Activated naive CD4-positive, alpha-beta T cell treated with anti-CD3 and anti-CD28 coated beads, Interleukin-2, amount 10 ng/mL, durations not matched to agents 7 days and 5 days (primary cell): ENCODE results near the gene ADGRA1.
"Not testable (repeated sequence)": the region's sequence is repeated elsewhere in the genome, so short reads cannot be mapped to it uniquely, and the experiment has no call there.

Experiments
- CTCF ChIA-PET: fragments of 350-600 bp; sonication (Branson Sonifier 250); formaldehyde crosslinking; loops from one replicate; lab custom pipeline; 2021; ENCODE audit warnings: antibody characterized with exemption; lab: Charles Lee
- DNase-seq: peaks from one replicate; pipeline ENCODE4 v3.0.0-alpha.2; 2020
- H3K27ac Mint-ChIP-seq: one replicate; pipeline ENCODE4 v1.8.0; 2021; ENCODE audit warnings: mild to moderate bottlenecking, moderate library complexity, mixed read lengths
- H3K27me3 Mint-ChIP-seq: one replicate; pipeline ENCODE4 v1.8.0; 2021; ENCODE audit warnings: mild to moderate bottlenecking, mixed read lengths
- H3K36me3 Mint-ChIP-seq: one replicate; pipeline ENCODE4 v1.8.0; 2021; ENCODE audit warnings: mixed read lengths
- H3K4me1 Mint-ChIP-seq: one replicate; pipeline ENCODE4 v1.8.0; 2021; ENCODE audit warnings: mixed read lengths
- H3K4me3 Mint-ChIP-seq: one replicate; pipeline ENCODE4 v1.8.0; 2021; ENCODE audit warnings: mild to moderate bottlenecking, moderate library complexity, mixed read lengths
- H3K9me3 Mint-ChIP-seq: one replicate; pipeline ENCODE4 v1.8.0; 2021; ENCODE audit warnings: mixed read lengths

Gene ADGRA1

DNA sequence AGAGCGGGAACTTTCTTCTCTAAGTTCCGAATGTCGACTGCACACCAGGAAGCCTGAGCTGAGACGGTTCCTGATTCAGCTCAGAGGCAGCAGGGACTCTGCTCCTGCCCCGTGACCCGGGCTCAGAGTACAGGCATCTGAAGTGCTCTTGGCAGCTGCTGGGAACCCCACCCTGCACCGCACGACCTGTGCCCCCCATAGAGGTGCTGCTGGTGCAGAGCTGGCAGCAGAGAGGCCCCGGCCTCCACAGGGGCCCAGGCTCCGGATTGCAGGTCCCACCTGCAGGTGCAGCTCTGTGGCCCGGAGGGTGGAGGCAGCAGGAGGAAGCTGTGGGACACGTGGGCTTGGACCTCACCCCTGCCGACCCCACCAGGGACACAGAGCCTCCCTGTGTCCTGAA is 39.5 kb upstream of the ADGRA1 start:
- Mint-ChIP-seq H3K27me3 (peaks cover 10% of the 10 kb centered on the region), H3K4me3 (no peak overlapping the region), H3K4me1 (no peaks in the 10 kb centered on the region), H3K36me3 (no peaks in the 10 kb centered on the region), H3K27ac (no peak overlapping the region), H3K9me3 (no peaks in the 10 kb centered on the region)
- CTCF ChIA-PET, result no interaction called here
- DNase-seq, result no peak

DNA sequence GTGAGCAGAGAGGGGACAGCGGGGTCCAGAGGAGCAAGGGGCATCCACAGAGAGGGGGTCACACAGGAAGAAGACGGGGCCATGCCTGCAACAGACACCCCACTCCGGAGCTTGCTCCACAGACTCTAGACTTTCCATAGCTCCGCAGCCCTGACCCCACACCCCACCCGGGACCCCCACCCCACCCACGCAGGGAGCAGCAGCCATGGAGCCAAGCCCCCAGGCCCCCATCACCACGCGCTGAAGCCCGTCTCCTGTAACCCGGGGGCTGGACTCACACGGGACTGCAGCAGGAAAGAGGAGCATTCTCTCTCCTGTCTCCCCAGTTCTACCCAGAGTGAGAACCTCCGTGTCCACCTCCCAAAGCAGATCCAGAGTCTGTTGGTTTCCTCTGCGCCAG is 38.8 kb upstream of the ADGRA1 start:
- Mint-ChIP-seq H3K9me3 (no peaks in the 10 kb centered on the region), H3K4me3 (no peak overlapping the region)

DNA sequence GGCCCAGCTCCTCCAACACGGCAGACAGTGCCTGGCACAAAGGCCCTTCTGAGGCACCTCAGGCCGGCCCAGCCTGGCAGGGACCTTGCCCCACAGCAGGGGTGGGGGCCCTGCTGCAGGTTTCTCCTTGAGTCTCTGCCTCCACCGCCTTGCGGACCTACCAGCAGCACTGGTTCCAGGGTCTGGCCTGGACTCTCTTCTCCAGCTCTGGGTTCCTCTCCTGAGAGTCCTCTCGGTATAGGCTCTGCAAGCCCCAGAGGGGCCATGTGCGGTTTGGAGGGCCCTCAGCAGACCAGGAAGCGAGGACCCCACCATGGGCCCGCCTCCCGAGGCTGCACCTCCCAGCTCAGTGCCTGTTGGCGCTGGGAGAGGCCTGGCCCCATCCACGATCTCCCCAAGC is 38.1 kb upstream of the ADGRA1 start:
- H3K4me1 Mint-ChIP-seq, result no peaks in the 10 kb centered on the region

More for the DNA sequence above, 38.8 kb upstream of the ADGRA1 start:
- CTCF ChIA-PET, result no interaction called here
- no peaks in the 10 kb centered on the region for H3K36me3 Mint-ChIP-seq
- no peak for DNase-seq
- no peaks in the 10 kb centered on the region for H3K4me1 Mint-ChIP-seq
- peaks cover 10% of the 10 kb centered on the region for H3K27me3 Mint-ChIP-seq
- no peak overlapping the region for H3K27ac Mint-ChIP-seq

DNA sequence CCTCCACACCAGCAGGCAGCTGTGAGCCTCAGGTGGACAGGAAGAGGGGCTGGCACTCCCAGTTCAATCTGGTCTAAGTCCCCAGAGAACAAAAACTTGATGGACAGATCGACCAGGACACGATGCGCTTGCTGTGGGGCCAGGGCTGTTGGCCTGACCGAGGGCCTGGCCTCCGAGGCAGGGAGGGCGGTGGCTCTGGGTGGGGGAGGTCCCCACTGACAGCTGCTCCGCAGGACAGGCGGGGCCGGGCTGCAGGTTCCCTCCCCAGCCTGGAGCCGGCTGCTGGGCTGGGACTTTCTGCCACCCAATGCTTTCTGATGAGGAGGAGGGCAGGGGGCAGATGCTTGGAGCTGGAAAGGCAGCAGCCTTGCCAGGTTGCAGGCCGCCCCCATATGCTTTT is 37.4 kb upstream of the ADGRA1 start:
- Mint-ChIP-seq H3K9me3 (no peaks in the 10 kb centered on the region), H3K4me1 (no peaks in the 10 kb centered on the region), H3K27me3 (peaks cover 10% of the 10 kb centered on the region), H3K4me3 (no peak overlapping the region), H3K27ac (no peak overlapping the region), H3K36me3 (no peaks in the 10 kb centered on the region)
- no peak for DNase-seq
- CTCF ChIA-PET, result no interaction called here

More for the DNA sequence above, 38.1 kb upstream of the ADGRA1 start:
- Mint-ChIP-seq H3K27ac (no peak overlapping the region), H3K4me3 (no peak overlapping the region), H3K27me3 (peaks cover 10% of the 10 kb centered on the region), H3K9me3 (no peaks in the 10 kb centered on the region), H3K36me3 (no peaks in the 10 kb centered on the region)
- CTCF ChIA-PET, result no interaction called here
- DNase-seq, result no peak

DNA sequence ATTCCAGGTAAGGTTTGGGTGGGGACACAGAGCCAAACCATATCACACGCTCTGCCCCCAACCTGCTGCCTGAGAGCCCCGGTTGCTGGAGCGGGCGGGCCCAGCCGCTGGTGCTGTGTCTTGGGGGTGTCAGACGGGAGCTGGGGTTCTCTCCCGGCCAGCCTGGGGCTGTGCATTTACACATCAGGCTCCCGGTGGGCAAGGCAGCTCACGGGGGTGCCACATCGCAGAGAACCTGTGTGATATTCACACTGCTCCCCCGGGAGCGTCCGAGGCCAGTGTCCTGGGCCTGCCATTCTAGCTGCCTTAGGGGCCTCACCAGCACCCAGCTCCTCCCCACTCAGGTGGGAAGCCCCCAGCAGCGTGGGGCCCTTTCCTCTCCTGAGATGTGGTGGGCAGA is 35.6 kb upstream of the ADGRA1 start:
- Mint-ChIP-seq H3K4me1 (no peaks in the 10 kb centered on the region), H3K27me3 (peaks cover 10% of the 10 kb centered on the region), H3K36me3 (no peaks in the 10 kb centered on the region), H3K9me3 (no peaks in the 10 kb centered on the region), H3K4me3 (no peak overlapping the region), H3K27ac (no peak overlapping the region)
- CTCF ChIA-PET, result no interaction called here
- DNase-seq, result no peak

DNA sequence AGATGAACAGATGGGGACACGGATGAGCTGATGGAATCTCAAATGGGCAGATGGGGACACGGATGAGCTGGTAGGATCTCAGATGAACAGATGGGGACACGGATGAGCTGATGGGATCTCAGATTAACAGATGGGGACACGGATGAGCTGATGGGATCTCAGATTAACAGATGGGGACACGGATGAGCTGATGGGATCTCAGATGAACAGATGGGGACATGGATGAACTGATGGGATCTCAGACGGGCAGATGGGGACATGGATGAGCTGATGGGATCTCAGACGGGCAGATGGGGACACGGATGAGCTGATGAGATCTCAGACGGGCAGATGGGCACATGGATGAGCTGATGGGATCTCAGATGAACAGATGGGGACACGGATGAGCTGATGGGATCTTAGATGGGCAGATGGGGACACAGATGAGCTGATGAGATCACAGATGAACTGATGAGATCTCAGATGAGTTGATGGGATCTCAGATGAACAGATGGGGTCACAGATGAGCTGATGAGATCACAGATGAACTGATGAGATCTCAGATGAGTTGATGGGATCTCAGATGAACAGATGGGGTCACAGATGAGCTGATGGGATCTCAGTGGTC is 34.1 kb upstream of the ADGRA1 start:
- not testable (repeated sequence) for H3K27ac Mint-ChIP-seq, H3K4me3 Mint-ChIP-seq, H3K36me3 Mint-ChIP-seq, H3K4me1 Mint-ChIP-seq, H3K9me3 Mint-ChIP-seq, H3K27me3 Mint-ChIP-seq, DNase-seq
- CTCF ChIA-PET, result interaction anchor here (0.6 to 0.7 kb wide), 2 partner anchors 59 to 92 kb away, joined by 3 to 5 read pairs; no protein-coding TSS in a partner anchor

DNA sequence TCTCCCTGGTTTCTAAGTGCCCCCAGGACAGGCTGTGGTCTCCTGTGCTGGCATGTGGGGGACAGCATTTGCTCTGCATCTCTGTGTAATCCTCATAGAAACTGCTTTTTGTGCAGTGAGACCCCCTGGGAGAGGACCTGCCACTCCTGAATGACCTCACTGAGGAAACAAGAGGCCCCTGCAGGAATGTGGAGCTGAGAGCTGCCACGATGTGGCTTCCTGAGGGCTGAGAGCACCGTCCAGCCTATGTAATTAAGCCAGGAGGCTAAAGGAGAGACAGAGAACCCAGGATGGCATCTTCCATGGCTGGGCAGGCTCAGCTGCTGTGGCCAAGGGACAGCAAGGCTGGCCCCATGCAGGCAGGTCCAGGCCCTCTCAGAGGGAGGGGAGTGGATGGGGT is 32.3 kb upstream of the ADGRA1 start:
- Mint-ChIP-seq H3K27ac (no peak overlapping the region), H3K4me3 (no peak overlapping the region), H3K9me3 (no peaks in the 10 kb centered on the region), H3K27me3 (no peaks in the 10 kb centered on the region), H3K36me3 (no peaks in the 10 kb centered on the region), H3K4me1 (peaks cover 10% of the 10 kb centered on the region)
- no peak for DNase-seq
- CTCF ChIA-PET, result no interaction called here

DNA sequence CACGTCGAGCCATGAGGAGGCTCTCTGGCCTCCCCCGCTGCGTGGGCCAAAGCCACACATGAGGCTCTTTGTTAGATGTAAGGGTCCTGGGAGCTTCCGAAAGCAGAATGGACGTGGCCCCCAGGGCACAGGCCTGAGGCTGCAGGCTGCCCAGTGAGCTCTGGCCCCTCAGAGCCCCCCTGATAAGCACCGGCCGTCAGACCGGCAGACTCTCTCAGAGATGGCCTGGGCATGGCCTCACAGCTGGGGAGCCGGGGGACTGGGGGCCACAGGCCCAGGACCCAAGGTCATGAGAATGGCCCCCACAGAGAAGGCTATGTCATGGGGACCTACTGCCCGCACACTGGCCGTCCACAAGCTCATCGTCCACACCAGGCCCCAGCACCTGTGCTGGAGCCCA is 31.7 kb upstream of the ADGRA1 start:
- peaks cover 10% of the 10 kb centered on the region for H3K4me1 Mint-ChIP-seq
- CTCF ChIA-PET, result no interaction called here
- DNase-seq, result no peak
- H3K4me3 Mint-ChIP-seq, result no peak overlapping the region
- no peaks in the 10 kb centered on the region for H3K9me3 Mint-ChIP-seq
- no peaks in the 10 kb centered on the region for H3K36me3 Mint-ChIP-seq
- no peak overlapping the region for H3K27ac Mint-ChIP-seq
- H3K27me3 Mint-ChIP-seq, result no peaks in the 10 kb centered on the region

DNA sequence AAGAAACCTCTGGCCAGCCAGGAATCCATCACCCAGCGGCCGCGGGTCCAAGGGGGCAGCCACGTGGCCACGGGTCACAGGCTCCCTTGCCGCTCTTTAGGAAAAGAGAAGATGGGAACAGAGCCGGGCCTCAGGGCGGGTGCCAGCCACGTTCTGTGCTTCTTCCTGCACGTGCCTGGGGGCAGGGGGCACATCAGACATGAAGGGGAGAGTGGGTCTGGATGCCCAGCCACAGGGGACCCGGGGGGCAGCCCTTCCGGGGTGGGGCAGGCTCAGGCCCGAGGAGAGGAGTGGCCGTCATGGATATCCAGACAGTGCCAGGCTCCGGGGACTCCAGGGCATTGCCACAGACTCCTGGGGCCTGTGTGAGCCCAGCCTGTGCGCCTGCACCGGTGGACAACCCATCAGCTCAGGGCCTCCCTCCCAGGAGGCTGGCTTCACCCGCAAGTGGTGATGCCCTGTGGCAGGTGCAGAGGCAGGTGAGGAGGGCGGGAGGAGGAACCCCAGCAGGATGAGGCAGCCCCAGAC is 31.0 kb upstream of the ADGRA1 start:
- DNase-seq, result no peak
- Mint-ChIP-seq H3K4me3 (no peak overlapping the region), H3K27me3 (no peaks in the 10 kb centered on the region), H3K27ac (no peak overlapping the region), H3K4me1 (peaks cover 10% of the 10 kb centered on the region), H3K9me3 (no peaks in the 10 kb centered on the region), H3K36me3 (no peaks in the 10 kb centered on the region)
- CTCF ChIA-PET, result no interaction called here

DNA sequence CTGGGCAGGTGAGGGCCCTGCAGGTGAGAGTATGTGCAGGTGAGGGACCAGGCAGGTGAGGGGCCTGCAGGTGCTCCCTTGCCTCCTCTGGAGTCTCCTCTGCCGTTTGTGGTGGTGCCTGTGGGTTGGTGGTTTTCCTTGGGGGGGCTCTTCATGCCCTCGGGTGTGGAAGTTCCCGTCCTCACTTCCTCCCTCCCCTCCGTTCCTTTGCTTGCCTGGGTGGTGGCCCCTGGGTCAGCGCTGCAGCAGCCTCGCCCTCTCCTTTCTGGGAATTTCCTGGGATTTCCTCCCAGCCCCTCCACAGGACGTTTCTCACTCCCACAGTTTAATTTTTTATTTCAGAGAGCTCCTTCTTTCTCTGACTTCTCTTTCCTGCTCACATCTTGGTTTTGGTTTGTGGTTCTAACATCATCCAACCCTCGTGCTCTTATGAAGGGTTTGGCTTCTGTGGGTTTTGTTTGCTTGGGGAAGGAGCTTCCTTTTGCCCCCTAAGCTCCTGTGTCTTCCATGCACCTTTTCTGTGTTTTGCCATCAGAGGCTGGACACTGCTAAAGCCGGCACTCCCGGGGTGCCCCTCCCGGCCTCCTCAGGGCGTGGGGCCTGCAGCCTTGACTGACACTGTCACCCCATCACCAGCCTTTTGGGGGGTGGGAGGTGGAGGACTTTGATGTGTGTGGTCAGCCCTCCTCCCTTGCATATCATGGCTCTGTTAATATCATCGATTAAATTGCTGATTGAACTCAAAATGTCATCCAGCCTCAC is 29.2 kb upstream of the ADGRA1 start:
- Mint-ChIP-seq H3K9me3 (no peaks in the 10 kb centered on the region), H3K27me3 (no peaks in the 10 kb centered on the region), H3K4me3 (no peak overlapping the region), H3K27ac (no peak overlapping the region), H3K4me1 (peaks cover 10% of the 10 kb centered on the region), H3K36me3 (no peaks in the 10 kb centered on the region)
- CTCF ChIA-PET, result no interaction called here
- DNase-seq, result no peak

DNA sequence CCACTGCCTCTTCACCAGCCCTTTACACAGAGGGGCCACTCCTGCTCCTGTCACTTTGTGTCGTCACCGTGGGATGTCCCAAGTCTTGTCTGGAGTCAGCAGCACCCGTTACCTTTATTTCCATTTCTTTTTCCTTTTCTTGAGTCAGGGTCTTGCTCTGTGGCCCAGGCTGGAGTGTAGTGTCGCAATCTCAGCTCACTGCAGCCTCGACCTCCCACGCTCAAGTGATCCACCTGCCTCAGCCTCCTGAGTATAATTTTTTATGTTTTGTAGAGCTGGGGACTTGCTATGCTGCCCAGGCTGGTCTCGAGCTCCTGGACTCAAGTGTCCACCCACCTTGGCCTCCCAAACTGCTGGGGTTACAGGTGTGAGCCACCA is 28.6 kb upstream of the ADGRA1 start:
- CTCF ChIA-PET, result no interaction called here
- Mint-ChIP-seq H3K4me1 (peaks cover 10% of the 10 kb centered on the region), H3K27me3 (no peaks in the 10 kb centered on the region), H3K4me3 (no peak overlapping the region), H3K27ac (no peak overlapping the region), H3K36me3 (no peaks in the 10 kb centered on the region), H3K9me3 (no peaks in the 10 kb centered on the region)
- no peak for DNase-seq

DNA sequence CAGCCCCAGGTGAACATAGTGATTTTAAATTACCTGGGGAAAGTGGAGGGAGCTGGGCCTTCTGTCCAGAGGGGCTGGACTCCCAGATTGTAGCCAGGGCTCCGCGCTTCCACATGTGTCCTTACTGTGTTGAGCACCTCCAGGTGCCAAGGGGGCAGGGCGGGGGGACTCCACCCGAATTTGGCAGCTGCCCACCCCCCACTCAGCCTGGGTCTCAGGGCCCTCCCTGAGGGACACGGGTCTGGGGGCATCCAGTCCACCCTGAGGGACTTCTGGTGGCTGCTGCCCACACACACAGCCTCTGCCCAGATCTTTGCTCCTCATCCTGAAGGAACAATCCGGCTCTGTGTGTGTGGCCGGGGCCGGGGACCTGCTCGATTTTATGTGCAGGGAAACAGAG is 28.2 kb upstream of the ADGRA1 start:
- Mint-ChIP-seq H3K27me3 (no peaks in the 10 kb centered on the region), H3K36me3 (no peaks in the 10 kb centered on the region), H3K27ac (no peak overlapping the region), H3K4me3 (no peak overlapping the region), H3K9me3 (no peaks in the 10 kb centered on the region), H3K4me1 (peaks cover 10% of the 10 kb centered on the region)
- CTCF ChIA-PET, result no interaction called here
- DNase-seq, result no peak

DNA sequence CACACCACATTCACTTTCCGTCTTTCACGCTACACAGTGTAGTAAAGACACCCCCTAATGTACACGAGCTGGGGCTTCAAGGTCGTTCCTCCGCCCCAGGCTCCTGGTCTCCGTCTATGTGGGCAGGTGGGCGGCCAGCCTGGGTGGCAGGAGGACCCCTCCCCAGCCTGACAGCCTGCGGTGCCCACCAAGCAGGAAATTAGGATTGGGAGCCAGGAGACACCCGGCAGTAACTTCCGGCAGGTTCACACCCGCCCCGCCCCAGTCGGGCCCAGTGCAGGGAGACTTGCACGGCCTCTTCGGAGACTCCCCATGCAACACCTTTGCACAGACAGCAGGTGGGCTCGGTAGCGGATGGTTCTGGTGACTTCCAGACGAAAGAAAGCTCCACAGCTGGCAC is 27.7 kb upstream of the ADGRA1 start:
- H3K9me3 Mint-ChIP-seq, result no peaks in the 10 kb centered on the region
- H3K27ac Mint-ChIP-seq, result no peak overlapping the region
- no peak overlapping the region for H3K4me3 Mint-ChIP-seq
- DNase-seq, result no peak
- no peaks in the 10 kb centered on the region for H3K36me3 Mint-ChIP-seq
- no peaks in the 10 kb centered on the region for H3K27me3 Mint-ChIP-seq
- peaks cover 10% of the 10 kb centered on the region for H3K4me1 Mint-ChIP-seq
- CTCF ChIA-PET, result no interaction called here

DNA sequence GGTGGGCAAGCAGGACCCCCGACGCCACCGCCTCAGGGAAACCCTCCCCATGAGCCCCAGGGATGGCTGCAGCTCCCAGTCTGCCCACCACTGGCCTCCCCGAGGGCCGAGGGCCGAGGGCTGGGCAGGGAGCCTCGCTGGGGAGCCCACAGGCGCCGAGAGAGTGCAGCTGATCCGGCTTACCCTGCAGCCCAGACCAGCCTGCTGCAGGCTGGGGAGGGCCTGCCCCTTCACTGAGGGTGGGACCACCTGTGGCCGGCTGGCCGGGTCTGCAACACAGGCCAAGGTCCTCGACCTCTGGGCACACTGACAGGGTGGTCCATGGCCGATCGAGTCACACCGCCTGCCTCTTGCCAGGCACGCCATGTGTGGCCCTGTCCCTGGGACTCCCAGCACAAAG is 27.3 kb upstream of the ADGRA1 start:
- Mint-ChIP-seq H3K27ac (no peak overlapping the region), H3K36me3 (no peaks in the 10 kb centered on the region), H3K4me1 (peaks cover 10% of the 10 kb centered on the region), H3K9me3 (no peaks in the 10 kb centered on the region), H3K4me3 (no peak overlapping the region), H3K27me3 (no peaks in the 10 kb centered on the region)
- DNase-seq, result no peak
- CTCF ChIA-PET, result no interaction called here

DNA sequence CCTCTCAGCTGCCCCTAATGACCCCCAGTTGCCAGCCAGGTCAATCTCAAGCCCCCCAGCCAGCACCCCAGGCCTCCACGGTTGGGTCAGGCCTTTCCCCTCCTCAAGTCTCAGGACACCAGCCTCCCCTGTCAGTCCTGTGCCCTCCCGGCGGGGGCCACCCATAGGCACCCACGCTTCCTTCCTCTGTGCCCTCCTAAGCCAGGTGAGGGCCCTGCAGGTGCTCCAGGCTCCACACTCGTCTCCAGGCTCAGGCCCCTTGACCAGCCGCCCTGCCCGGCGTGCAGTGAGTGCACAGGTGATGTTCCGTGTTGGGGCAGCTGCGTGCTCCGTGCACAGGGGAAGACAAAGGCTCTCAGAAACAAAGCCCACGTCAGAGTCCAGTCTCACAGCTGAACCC is 26.8 kb upstream of the ADGRA1 start:
- H3K36me3 Mint-ChIP-seq, result no peaks in the 10 kb centered on the region

More for the DNA sequence above, 26.8 kb upstream of the ADGRA1 start:
- Mint-ChIP-seq H3K4me1 (peaks cover 10% of the 10 kb centered on the region), H3K27me3 (no peaks in the 10 kb centered on the region), H3K27ac (no peak overlapping the region), H3K9me3 (no peaks in the 10 kb centered on the region), H3K4me3 (no peak overlapping the region)
- DNase-seq, result no peak
- CTCF ChIA-PET, result no interaction called here
